A549 treated with GW870086 at 1 μM for 4 hours (cell line): Measurements from ENCODE around the gene PLPP7. TPM values are rescaled to one million over a fixed set of nuclear protein-coding genes. Genes with fewer than 3 reads are reported as not detected.

Source experiments
- total RNA-seq: library from RNA; stranded (reverse); fragments of 200-300 nt; extraction: Qiagen RNA extraction; gene quantifications from 5 replicates; pipeline ENCODE4 v1.2.3, GENCODE V29; 2022; ENCODE audit warnings: low read depth

Gene PLPP7
- total RNA-seq: 0.09 TPM in 1 of 5 replicates, not detected in the others

GRCh38 chr9:131289301-131290035 is at the start of gene PLPP7:
TSS of gene PLPP7 (plus strand) at chr9:131289723. CDS start at chr9:131289998, 275 bp downstream.

GRCh38 chr9:131276094-131276888 is 13.2 kb upstream of the PLPP7 start, which contains the start of gene FAM78A:
TSS of gene FAM78A (minus strand) at chr9:131276510. CDS start at chr9:131276179, 331 bp downstream.

Other genes starting within 250 kb of the PLPP7 start
- gene AIF1L, start 193.2 kb upstream of the PLPP7 start, total RNA-seq: 1.6 to 2.4 TPM (median 1.7 TPM) in 5 replicates
- gene NUP214, start 164.1 kb upstream of the PLPP7 start, total RNA-seq: 22.0 to 27.1 TPM (median 23.1 TPM) in 5 replicates
- 0.19 to 0.35 TPM (median 0.26 TPM) in 5 replicates for gene FAM78A, start 13.2 kb upstream of the PLPP7 start, total RNA-seq
- 50.3 to 64.9 TPM (median 64.2 TPM) in 5 replicates for gene PRRC2B, start 104.4 kb downstream of the PLPP7 start, total RNA-seq
- gene POMT1, start 213.2 kb downstream of the PLPP7 start, total RNA-seq: 14.2 to 19.0 TPM (median 17.7 TPM) in 5 replicates
- gene UCK1, start 241.5 kb downstream of the PLPP7 start, total RNA-seq: 18.2 to 24.7 TPM (median 20.2 TPM) in 5 replicates